GM12878 (cell line): ENCODE data around the gene METTL17. TPM values are rescaled to one million over a fixed set of nuclear protein-coding genes. Genes with fewer than 3 reads are reported as not detected.

Source experiments
- ATAC-seq: fragments of 200-7000 bp; cut with Tn5 transposase; 3 replicates; pipeline ENCODE4 v1.9.1; 2020; ENCODE audit warnings: mild to moderate bottlenecking, moderate library complexity
- BruUV-seq: library from RNA; stranded (reverse); fragments of 400-500 nt; replicated peaks from 2 replicates; lab custom pipeline; 2021; lab: Mats Ljungman, UMichigan
- CTCF ChIA-PET: fragments of 300-600 bp; sonication (Branson Sonifier 250); formaldehyde crosslinking; extraction: SDS; loops from one replicate; lab custom pipeline; 2021; ENCODE audit warnings: inconsistent platforms; lab: Yijun Ruan, JAX
- POLR2A ChIA-PET: fragments of 350-600 bp; formaldehyde crosslinking; extraction: SDS; loops from one replicate; lab custom pipeline; 2021; ENCODE audit warnings: inconsistent platforms; lab: Charles Lee
- RAD21 ChIA-PET: fragments of 300-600 bp; sonication (Branson Sonifier 250); formaldehyde crosslinking; loops from one replicate; lab custom pipeline; 2023; ENCODE audit warnings: antibody characterized with exemption; ENCODE audit not compliant: unreplicated experiment; lab: Charles Lee
- SMC1A ChIA-PET: fragments of 300-600 bp; sonication (Branson Sonifier 250); formaldehyde crosslinking; loops from one replicate; lab custom pipeline; 2023; ENCODE audit not compliant: unreplicated experiment, uncharacterized antibody; lab: Charles Lee
- DNase-seq: peaks from one replicate; pipeline ENCODE4 v3.0.0-alpha.2; 2011; ENCODE audit warnings: low read depth, low spot score
- FAIRE-seq: peaks from 3 replicates; lab custom pipeline; 2011; peaks lifted over from hg19 to GRCh38; lab: Jason Lieb, UNC
- H2AFZ ChIP-seq: 2 replicates; pipeline ENCODE4 v1.6.0; 2011; ENCODE audit warnings: low read depth, low read length, control low read depth; ENCODE audit not compliant: control insufficient read depth
- H3K27ac ChIP-seq: 2 replicates; pipeline ENCODE4 v1.5.1; 2011; ENCODE audit warnings: control low read depth; ENCODE audit not compliant: control insufficient read depth, insufficient read depth
- H3K27me3 ChIP-seq, 2 experiments: replicated peaks in 1 of 2; 2 replicates each; pipeline versions ENCODE4 v1.6.0 to v1.6.1; 2011; ENCODE audit warnings: low read length in 1 of 2; ENCODE audit not compliant: control insufficient read depth in 2 of 2, insufficient read depth in 2 of 2
- H3K36me3 ChIP-seq, 2 experiments: 2 replicates each; pipeline ENCODE4 v1.5.1; 2011; ENCODE audit warnings: low read length in 1 of 2; ENCODE audit not compliant: control insufficient read depth in 2 of 2, insufficient read depth in 2 of 2
- H3K4me1 ChIP-seq: 2 replicates; pipeline ENCODE4 v1.6.1; 2011; ENCODE audit warnings: mild to moderate bottlenecking, low read length, moderate library complexity, mixed read lengths; ENCODE audit not compliant: control insufficient read depth, insufficient read depth
- H3K4me2 ChIP-seq: 2 replicates; pipeline ENCODE4 v1.6.0; 2011; ENCODE audit warnings: control low read depth; ENCODE audit not compliant: control insufficient read depth, insufficient read depth
- H3K4me3 ChIP-seq: fragments of 200-600 bp; sonication (generic); 2 replicates; pipeline ENCODE4 v1.5.1; 2016
- H3K79me2 ChIP-seq: 2 replicates; pipeline ENCODE4 v1.6.0; 2011; ENCODE audit warnings: low read length; ENCODE audit not compliant: control insufficient read depth, insufficient read depth
- H3K9ac ChIP-seq: 2 replicates; pipeline ENCODE4 v1.8.0; 2011; ENCODE audit warnings: low read length, control low read depth, mixed read lengths; ENCODE audit not compliant: control insufficient read depth, insufficient read depth
- H3K9me3 ChIP-seq: replicated peaks from 3 replicates; pipeline ENCODE4 v1.5.1; 2011; ENCODE audit warnings: mild to moderate bottlenecking, low read length; ENCODE audit not compliant: control insufficient read depth, insufficient read depth
- H4K20me1 ChIP-seq: 2 replicates; pipeline ENCODE4 v1.6.0; 2011; ENCODE audit not compliant: control insufficient read depth, insufficient read depth
- ATF2 ChIP-seq: IDR thresholded peaks from 2 replicates; pipeline ENCODE4 v1.6.1; 2012; ENCODE audit warnings: low read length, inconsistent platforms
- ATF3 ChIP-seq: IDR thresholded peaks from 2 replicates; pipeline ENCODE4 v1.6.1; 2011; ENCODE audit warnings: low read depth, mild to moderate bottlenecking, low read length, moderate library complexity, borderline replicate concordance; ENCODE audit errors: extremely low read depth
- ETV6 ChIP-seq, 2 experiments: fragments of 450-650 bp in 1 of 2; IDR thresholded peaks in 1 of 2; conservative IDR thresholded peaks in 1 of 2; 2 replicates each; pipeline ENCODE4 v1.6.1; 2014; ENCODE audit warnings: antibody characterized with exemption in 1 of 2, borderline replicate concordance in 1 of 2, low read depth in 1 of 2, mild to moderate bottlenecking in 1 of 2, moderate library complexity in 1 of 2
- FOS ChIP-seq: IDR thresholded peaks from 3 replicates; pipeline ENCODE4 v1.6.1; 2011; ENCODE audit warnings: borderline replicate concordance; ENCODE audit not compliant: insufficient read length; ENCODE audit errors: extremely low read depth
- IRF3 ChIP-seq: fragments of 450-650 bp; IDR thresholded peaks from 2 replicates; pipeline ENCODE4 v1.6.1; 2014; ENCODE audit warnings: mild to moderate bottlenecking
- KAT2A ChIP-seq: conservative IDR thresholded peaks from 2 replicates; pipeline ENCODE4 v1.6.1; 2011; ENCODE audit warnings: low read depth, low read length; ENCODE audit not compliant: control insufficient read depth
- NKRF ChIP-seq: fragments of 450-650 bp; conservative IDR thresholded peaks from 2 replicates; pipeline ENCODE4 v1.6.1; 2017; ENCODE audit warnings: mild to moderate bottlenecking, moderate library complexity
- SIN3A ChIP-seq: IDR thresholded peaks from 2 replicates; pipeline ENCODE4 v1.6.1; 2012; ENCODE audit warnings: low read depth, low read length, improper control_type of control experiment
- WGBS: methylation state at CpG from one replicate; pipeline ENCODE4 v1.1.6; 2016; ENCODE audit warnings: low lambda C conversion rate; ENCODE audit not compliant: insufficient replicate concordance, insufficient coverage; ENCODE audit errors: missing lambda C conversion rate; 5-methylcytosine and 5-hydroxymethylcytosine counted together
- in situ Hi-C: fragments of 300-500 bp; cut with MboI; formaldehyde crosslinking; loops from 9 replicates; pipeline ENCODE4 v1.14.3; 2018; ENCODE audit warnings: mixed read lengths
- intact Hi-C: fragments of 100-400 bp; cut with micrococcal nuclease; formaldehyde crosslinking; loops from one replicate; pipeline ENCODE4 v1.14.2; 2022; ENCODE audit not compliant: unreplicated experiment
- polyA plus RNA-seq, 11 experiments: library from polyadenylated mRNA; depleted of rRNA in 4 of 11; unstranded in 6 of 11; stranded (reverse) in 5 of 11; fragments of >200 nt; fragmentation: Nextera tagmentation in 4 of 11; fragmentation: Illumina TruSeq in 1 of 11; extraction: Ambion mirVana in 4 of 11; extraction: Trizol in 1 of 11; gene quantifications; 1 replicate in 1 of 11; 2 replicates in 10 of 11; pipeline versions ENCODE4 v1.2.1 to v1.2.3, GENCODE V29; 2011 to 2016; ENCODE audit warnings: inconsistent platforms in 2 of 11, missing spikeins in 2 of 11, low read depth in 1 of 11
- total RNA-seq, 4 experiments: library from RNA; depleted of rRNA in 3 of 4; stranded (reverse); fragments of >200 nt in 3 of 4; fragmentation: Illumina TruSeq in 1 of 4; extraction: Trizol in 1 of 4; gene quantifications; 2 replicates each; pipeline versions ENCODE4 v1.2.1 to v1.2.3, GENCODE V29; 2013 to 2021

METTL17 gene
- total and polyA plus RNA-seq, 10 of the 15 experiments (the other 5 are each of a cell fraction or from before 2014, with no cell fraction given) = 70.4 to 130 (median 97.5) TPM

GRCh38 chr14:21042918-21043317, 53.1 kb downstream of the METTL17 start:
- Histone ChIP-seq H3K4me2 (no peak overlapping the region), H3K27ac (no peak overlapping the region), H3K9ac (no peak overlapping the region), H3K36me3 (no peaks in the 10 kb centered on the region), H3K27me3 (peaks cover 0 to 11% of the 10 kb centered on the region in 2 experiments; a peak in 2 of 4 replicates), H3K4me1 (no peaks in the 10 kb centered on the region), H4K20me1 (no peaks in the 10 kb centered on the region; the same call in 1 of the 2 replicates), H3K4me3 (no peak overlapping the region), H3K9me3 (no peaks in the 10 kb centered on the region), H3K79me2 (no peaks in the 10 kb centered on the region), H2AFZ (no peak overlapping the region)
- ChIA-PET SMC1A (interaction anchor here (2.1 kb wide), 1 partner anchor 29 kb away, joined by 7 read pairs; no protein-coding TSS in a partner anchor), RAD21 (no interaction called here), POLR2A (no interaction called here), CTCF (interaction anchor here (2.3 kb wide), 1 partner anchor 28 kb away, joined by 11 read pairs; no protein-coding TSS in a partner anchor)
- no peak for TF ChIP-seq ATF3
- no peak for TF ChIP-seq KAT2A
- no peak for TF ChIP-seq IRF3
- no peak for TF ChIP-seq NKRF
- no peak for TF ChIP-seq ETV6 (conservative IDR thresholded peaks at IDR 0.05 in 1 of 2, IDR thresholded peaks at IDR 0.05 in 1 of 2; ENCODE audit: borderline replicate concordance in 1 of 2, low read depth in 1 of 2)
- TF ChIP-seq ATF2 = no peak
- no peak for TF ChIP-seq FOS
- TF ChIP-seq SIN3A = no peak
- 5% methylated on average over 8 of the region's 8 CpGs for WGBS
- intact Hi-C loops = no loop called here
- no peak for FAIRE-seq
- no peak for ATAC-seq
- in situ Hi-C loops = no loop called here
- BruUV-seq = no TSS peak
- DNase-seq = no peak
